Mesendoderm (in vitro differentiated cells): ENCODE data around the gene NAV1.

Experiments
- DNase-seq: peaks from one replicate; pipeline ENCODE4 v3.0.0; 2013
- H2AK5ac ChIP-seq: 2 replicates; pipeline ENCODE4 v1.6.1; 2013; ENCODE audit warnings: low read length, inconsistent platforms
- H2BK120ac ChIP-seq: 2 replicates; pipeline ENCODE4 v1.6.1; 2013; ENCODE audit warnings: low read depth, mild to moderate bottlenecking, low read length, moderate library complexity, mixed read lengths
- H2BK15ac ChIP-seq: replicated peaks from 2 replicates; pipeline ENCODE4 v1.6.1; 2013; ENCODE audit warnings: low read depth, mild to moderate bottlenecking, moderate library complexity
- H2BK5ac ChIP-seq: 2 replicates; pipeline ENCODE4 v1.6.1; 2013; ENCODE audit warnings: low read length, inconsistent platforms
- H3K18ac ChIP-seq: 2 replicates; pipeline ENCODE4 v1.6.1; 2013; ENCODE audit warnings: mild to moderate bottlenecking, low read length, mixed read lengths
- H3K23ac ChIP-seq: one replicate; pipeline ENCODE4 v1.6.1; 2013; ENCODE audit warnings: low read length
- H3K27ac ChIP-seq: 2 replicates; pipeline ENCODE4 v1.5.1; 2013; ENCODE audit warnings: low read depth, mild to moderate bottlenecking, inconsistent platforms, low read length, moderate library complexity
- H3K27me3 ChIP-seq: 2 replicates; pipeline ENCODE4 v1.6.1; 2013; ENCODE audit warnings: low read length, control low read depth, mild to moderate bottlenecking, inconsistent platforms; ENCODE audit not compliant: insufficient read depth, poor library complexity
- H3K36me3 ChIP-seq: 2 replicates; pipeline ENCODE4 v1.6.1; 2013; ENCODE audit warnings: low read length, inconsistent platforms; ENCODE audit not compliant: control insufficient read depth, insufficient read depth
- H3K4ac ChIP-seq: one replicate; pipeline ENCODE4 v1.6.1; 2013; ENCODE audit warnings: low read depth, mild to moderate bottlenecking, low read length, moderate library complexity
- H3K4me1 ChIP-seq: 2 replicates; pipeline ENCODE4 v1.6.1; 2013; ENCODE audit warnings: low read depth, low read length, inconsistent platforms; ENCODE audit not compliant: control insufficient read depth
- H3K4me2 ChIP-seq: 2 replicates; pipeline ENCODE4 v1.6.1; 2013; ENCODE audit warnings: low read length
- H3K4me3 ChIP-seq: 2 replicates; pipeline ENCODE4 v1.5.1; 2013; ENCODE audit warnings: mild to moderate bottlenecking, low read length
- H3K56ac ChIP-seq: one replicate; pipeline ENCODE4 v1.6.1; 2013; ENCODE audit warnings: low read length
- H3K79me1 ChIP-seq: 2 replicates; pipeline ENCODE4 v1.6.1; 2013; ENCODE audit warnings: low read length, inconsistent platforms
- H3K79me2 ChIP-seq: 2 replicates; pipeline ENCODE4 v1.6.1; 2013; ENCODE audit warnings: mild to moderate bottlenecking, low read length; ENCODE audit not compliant: control insufficient read depth, insufficient read depth
- H3K9ac ChIP-seq: 2 replicates; pipeline ENCODE4 v1.6.1; 2013; ENCODE audit warnings: low read length, inconsistent platforms
- H4K5ac ChIP-seq: one replicate; pipeline ENCODE4 v1.6.1; 2013; ENCODE audit warnings: low read length
- H4K8ac ChIP-seq: one replicate; pipeline ENCODE4 v1.6.1; 2013; ENCODE audit warnings: low read depth, mild to moderate bottlenecking, control low read depth, low read length, moderate library complexity
- WGBS: extraction: QIAGEN DNeasy Blood & Tissue Kit; methylation state at CpG from one replicate; pipeline ENCODE4 v1.1.7; 2013; ENCODE audit warnings: low lambda C conversion rate, missing lambda C conversion rate; ENCODE audit not compliant: insufficient coverage; ENCODE audit errors: extremely low coverage; 5-methylcytosine and 5-hydroxymethylcytosine counted together

NAV1 gene

GRCh38 chr1:201563406-201563780 is 24.5 kb downstream of the NAV1 start:
- DNase-seq: no peak
- Histone ChIP-seq H2BK15ac (no peak overlapping the region), H3K79me1 (no peaks in the 10 kb centered on the region), H3K56ac (no peak overlapping the region), H3K9ac (no peak overlapping the region), H3K27me3 (no peaks in the 10 kb centered on the region), H3K4ac (no peak overlapping the region), H2BK5ac (no peak overlapping the region), H2AK5ac (no peak overlapping the region), H3K36me3 (no peaks in the 10 kb centered on the region), H3K18ac (no peak overlapping the region), H2BK120ac (no peak overlapping the region), H4K8ac (no peak overlapping the region), H3K79me2 (no peaks in the 10 kb centered on the region), H4K5ac (no peak overlapping the region), H3K4me1 (no peaks in the 10 kb centered on the region), H3K4me3 (no peak overlapping the region), H3K23ac (no peak overlapping the region), H3K4me2 (no peak overlapping the region), H3K27ac (no peak overlapping the region)
- WGBS: no CpG with 5 or more reads among the region's 2 CpGs

- no peak for DNase-seq
- WGBS: no CpG with 5 or more reads among the region's 3 CpGs
- Histone ChIP-seq H4K8ac (no peak overlapping the region), H3K9ac (no peak overlapping the region), H3K79me1 (no peaks in the 10 kb centered on the region), H3K4me2 (no peak overlapping the region), H3K36me3 (no peaks in the 10 kb centered on the region), H3K4me3 (no peak overlapping the region), H3K4me1 (peaks cover 2% of the 10 kb centered on the region), H2AK5ac (no peak overlapping the region), H4K5ac (no peak overlapping the region), H3K18ac (no peak overlapping the region), H3K23ac (no peak overlapping the region), H3K56ac (no peak overlapping the region), H3K27me3 (no peaks in the 10 kb centered on the region), H3K79me2 (no peaks in the 10 kb centered on the region), H3K27ac (no peak overlapping the region), H3K4ac (no peak overlapping the region), H2BK120ac (no peak overlapping the region), H2BK15ac (no peak overlapping the region), H2BK5ac (no peak overlapping the region)
These were observed 25.0 kb downstream of the NAV1 start for GRCh38 chr1:201563941-201564340.

- Histone ChIP-seq H4K8ac (no peak overlapping the region), H2BK5ac (no peak overlapping the region), H4K5ac (no peak overlapping the region), H3K36me3 (no peaks in the 10 kb centered on the region), H3K4ac (no peak overlapping the region), H2BK15ac (no peak overlapping the region), H2AK5ac (no peak overlapping the region), H3K4me2 (no peak overlapping the region), H3K4me3 (no peak overlapping the region), H3K4me1 (peaks cover 2% of the 10 kb centered on the region), H3K79me1 (no peaks in the 10 kb centered on the region), H3K56ac (no peak overlapping the region), H3K79me2 (no peaks in the 10 kb centered on the region), H3K18ac (no peak overlapping the region), H3K9ac (no peak overlapping the region), H2BK120ac (no peak overlapping the region), H3K27ac (no peak overlapping the region), H3K23ac (no peak overlapping the region), H3K27me3 (no peaks in the 10 kb centered on the region)
- no CpG with 5 or more reads among the region's 12 CpGs for WGBS
- DNase-seq: no peak
These were observed 26.2 kb downstream of the NAV1 start for GRCh38 chr1:201565024-201565730.

DNA sequence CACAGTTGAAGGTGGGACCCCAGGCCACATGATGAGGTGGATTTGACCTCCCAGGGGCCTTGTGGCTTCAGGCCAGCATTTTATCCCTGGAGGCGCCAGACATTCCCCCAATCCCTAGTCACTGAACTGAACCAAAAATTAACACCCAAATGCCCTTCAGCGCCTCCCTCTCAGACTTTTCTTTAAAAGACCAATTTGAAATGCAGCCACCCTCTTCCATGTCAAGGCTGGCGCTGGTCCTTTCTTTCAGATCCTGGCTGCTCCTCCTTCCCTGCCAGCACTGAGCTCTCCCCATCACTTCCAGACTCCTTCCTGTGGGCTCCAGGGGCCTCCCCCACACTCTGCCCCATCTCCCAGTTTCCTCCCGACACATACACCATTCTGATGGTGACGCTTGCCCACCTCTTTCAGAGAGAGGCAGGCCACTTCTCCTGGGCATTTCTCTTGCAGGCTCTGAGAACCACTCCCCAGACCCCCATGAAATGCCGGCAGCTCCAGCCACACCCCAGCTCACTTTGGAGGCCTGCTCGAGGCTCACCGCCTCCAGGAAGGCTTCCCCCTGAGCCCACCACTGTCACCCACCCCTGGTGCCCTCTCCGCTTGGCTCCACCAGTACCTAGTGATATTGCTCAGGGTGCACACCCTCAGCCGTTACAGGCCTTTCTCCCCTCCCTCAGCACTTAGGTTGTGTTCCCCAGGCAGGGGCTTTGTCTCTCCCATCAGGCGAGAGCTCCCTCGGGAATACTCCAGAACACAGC is 27.0 kb downstream of the NAV1 start:
- WGBS: no CpG with 5 or more reads among the region's 12 CpGs
- Histone ChIP-seq H3K9ac (no peak overlapping the region), H3K79me2 (no peaks in the 10 kb centered on the region), H2BK15ac (no peak overlapping the region), H2BK5ac (no peak overlapping the region), H3K56ac (no peak overlapping the region), H3K18ac (no peak overlapping the region), H4K5ac (no peak overlapping the region), H3K27ac (no peak overlapping the region), H3K4me1 (peaks cover 2% of the 10 kb centered on the region), H3K79me1 (no peaks in the 10 kb centered on the region), H3K23ac (no peak overlapping the region), H3K36me3 (no peaks in the 10 kb centered on the region), H2AK5ac (no peak overlapping the region), H3K4ac (no peak overlapping the region), H3K4me3 (no peak overlapping the region), H3K4me2 (no peak overlapping the region), H3K27me3 (no peaks in the 10 kb centered on the region), H4K8ac (no peak overlapping the region), H2BK120ac (no peak overlapping the region)
- DNase-seq: no peak

- Histone ChIP-seq H3K4ac (no peak overlapping the region), H3K9ac (no peak overlapping the region), H3K27me3 (no peaks in the 10 kb centered on the region), H3K4me2 (no peak overlapping the region), H3K79me1 (no peaks in the 10 kb centered on the region), H3K18ac (no peak overlapping the region), H3K23ac (no peak overlapping the region), H2AK5ac (no peak overlapping the region), H4K8ac (no peak overlapping the region), H2BK120ac (no peak overlapping the region), H3K4me3 (no peak overlapping the region), H3K27ac (no peak overlapping the region), H3K4me1 (peaks cover 2% of the 10 kb centered on the region), H3K36me3 (no peaks in the 10 kb centered on the region), H2BK15ac (no peak overlapping the region), H2BK5ac (no peak overlapping the region), H4K5ac (no peak overlapping the region), H3K79me2 (no peaks in the 10 kb centered on the region), H3K56ac (no peak overlapping the region)
- WGBS: no CpG with 5 or more reads among the region's 2 CpGs
- DNase-seq: no peak
These were observed 27.5 kb downstream of the NAV1 start for GRCh38 chr1:201566529-201566823.
